GM21447 (cell line): ENCODE results near the gene EPB41L5.
"Not testable (repeated sequence)": the region's sequence is repeated elsewhere in the genome, so short reads cannot be mapped to it uniquely, and the experiment has no call there.

Source experiments
- ATAC-seq: cut with Tn5 transposase; IDR thresholded peaks from one replicate; pipeline ENCODE4 v1.9.1; 2021; ENCODE audit not compliant: unreplicated experiment

EPB41L5 gene

DNA sequence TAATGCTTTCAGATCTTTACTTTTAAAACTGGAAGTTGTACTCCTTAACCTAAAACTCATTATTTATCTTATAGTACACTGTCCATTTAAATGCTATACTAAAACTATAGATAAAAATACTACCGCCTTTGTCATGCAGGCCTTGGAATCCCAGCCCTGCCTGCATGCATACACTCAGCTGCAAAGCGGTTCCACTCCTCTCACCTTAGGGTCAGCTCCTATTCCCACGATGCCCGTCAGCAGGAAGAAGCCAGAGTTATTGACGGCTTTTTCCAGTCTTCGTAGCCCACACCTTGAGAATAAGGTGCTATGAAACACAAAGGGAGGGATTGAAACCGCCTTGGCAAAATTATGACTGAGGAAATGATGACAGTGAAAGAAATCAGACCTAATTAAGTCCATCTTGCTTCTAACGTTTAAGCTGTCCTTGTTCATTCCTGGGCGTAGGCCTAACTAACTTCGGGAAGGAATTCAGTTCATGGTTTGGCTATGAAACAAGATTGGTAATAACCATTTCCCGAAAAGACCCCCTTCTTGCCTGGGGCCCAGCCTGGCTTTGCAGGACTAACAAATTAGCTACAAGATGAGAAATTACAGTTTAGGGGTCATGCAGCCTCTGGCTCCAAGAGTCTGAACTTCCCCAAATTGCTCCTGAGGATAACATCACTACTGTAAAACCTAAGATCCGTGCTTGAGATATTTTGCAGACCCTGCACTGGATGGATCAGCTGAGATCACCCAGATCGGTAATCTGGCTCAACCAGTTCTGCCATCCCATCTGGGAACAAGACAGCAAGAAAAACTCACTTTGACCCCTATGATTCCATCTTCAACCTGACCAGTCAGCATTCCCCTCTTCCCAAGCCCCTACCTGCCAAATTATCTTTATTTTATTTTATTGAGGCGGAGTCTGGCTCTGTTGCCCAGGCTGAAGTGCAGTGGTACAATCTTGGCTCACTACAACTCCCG is 17.1 kb downstream of the EPB41L5 start:
- ATAC-seq: no peak

GRCh38 chr2:120032297-120032696 is 19.4 kb downstream of the EPB41L5 start:
- ATAC-seq: no peak

DNA sequence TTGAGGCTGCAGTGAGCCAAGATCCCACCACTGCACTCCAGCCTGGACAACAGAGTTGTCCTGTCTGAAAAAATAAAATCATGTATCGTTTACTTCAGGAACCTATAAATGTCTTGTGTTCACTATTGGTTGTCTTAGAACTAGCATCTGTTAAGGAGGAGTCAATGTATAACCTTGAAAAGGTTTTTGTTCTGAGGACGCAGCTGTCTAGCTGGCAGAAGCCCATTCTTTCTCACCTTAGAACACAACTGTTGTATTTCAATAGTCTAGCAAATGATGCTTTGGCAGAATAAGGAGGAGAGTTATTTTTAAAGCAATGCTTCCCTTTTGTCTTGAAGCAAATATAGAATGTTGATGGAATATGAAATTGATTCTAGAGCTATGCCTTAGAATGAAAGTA is 21.1 kb downstream of the EPB41L5 start:
- no peak for ATAC-seq

GRCh38 chr2:120034621-120035020 is 21.7 kb downstream of the EPB41L5 start:
- no peak for ATAC-seq

DNA sequence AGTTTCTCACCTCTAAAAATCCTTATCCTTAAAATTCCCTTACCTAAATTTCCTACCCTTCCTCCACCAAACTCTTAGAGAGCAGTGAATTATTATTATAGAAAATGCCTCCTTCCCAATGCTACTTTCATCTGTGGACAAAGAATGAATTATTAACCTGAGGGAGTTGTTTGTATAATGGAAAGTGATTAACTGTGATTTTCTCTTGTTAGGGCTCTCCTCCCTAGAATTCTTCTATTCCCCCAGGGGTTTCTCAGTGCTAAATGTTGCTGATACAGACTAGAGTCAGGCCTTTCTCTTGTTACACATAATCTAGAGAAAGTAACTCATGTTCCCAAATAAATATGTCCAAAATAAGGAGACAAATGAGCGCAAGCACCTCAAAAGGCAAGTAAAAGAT is 23.3 kb downstream of the EPB41L5 start:
- no peak for ATAC-seq

DNA sequence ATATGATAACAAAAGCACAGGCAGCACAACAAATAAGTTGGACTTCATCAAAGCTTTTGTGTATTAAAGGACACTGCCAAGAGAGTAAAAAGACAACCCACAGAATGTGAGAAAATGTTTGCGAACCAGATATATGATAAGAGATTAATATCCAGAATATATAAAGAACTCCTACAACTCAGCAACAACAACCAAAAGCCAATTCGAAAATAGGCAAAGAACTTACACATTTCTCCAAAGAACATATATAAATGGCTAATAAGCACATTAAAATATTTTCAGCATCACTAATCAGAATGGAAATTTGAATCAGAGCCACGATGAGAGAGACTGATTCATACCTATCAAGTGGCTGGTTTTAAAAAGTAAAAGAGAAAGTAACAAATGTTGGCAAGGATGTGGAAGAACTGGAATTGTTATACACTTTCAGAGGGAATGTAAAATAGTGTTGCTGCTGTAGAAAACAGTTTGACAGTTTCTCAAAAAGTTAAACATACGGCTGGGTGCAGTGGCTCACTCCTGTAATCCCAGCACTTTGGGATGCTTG is 25.2 kb downstream of the EPB41L5 start:
- ATAC-seq: no peak

DNA sequence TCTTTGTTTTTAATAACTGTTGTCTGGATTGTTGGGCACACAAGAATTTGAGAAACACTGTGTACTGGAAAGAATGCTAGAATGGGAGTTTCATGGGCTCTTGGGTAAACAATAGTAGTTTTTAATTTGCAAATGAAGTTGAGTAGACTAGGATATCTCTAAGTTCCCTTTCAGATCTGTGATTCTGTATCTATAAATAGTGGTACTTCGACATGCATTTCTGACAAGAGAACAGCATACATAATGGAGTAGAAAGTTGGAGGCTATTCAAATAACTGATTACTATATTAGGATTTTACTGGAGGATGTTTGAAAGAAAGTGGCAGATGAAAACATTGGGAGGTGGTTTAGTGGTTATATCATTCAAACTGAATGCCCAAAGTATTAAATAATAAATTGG is 29.5 kb downstream of the EPB41L5 start:
- no peak for ATAC-seq

DNA sequence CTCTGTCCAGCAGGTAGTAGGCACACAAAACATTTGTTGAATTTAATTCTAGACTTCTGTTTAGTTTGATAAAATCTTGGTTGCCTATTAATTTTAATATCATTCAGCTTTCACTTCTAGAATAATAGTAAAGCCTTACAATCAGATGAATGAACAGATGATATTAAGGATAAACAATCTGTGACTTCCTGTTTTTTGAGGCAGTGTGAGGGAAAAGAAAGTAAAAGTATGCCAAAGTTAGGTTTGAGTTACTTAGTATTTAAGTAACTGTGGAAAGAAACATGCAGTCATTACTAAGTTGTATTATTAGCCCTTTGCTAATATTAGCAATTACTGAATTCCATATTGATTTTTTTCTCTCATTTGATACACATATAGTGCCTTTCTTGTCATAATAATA is 31.5 kb downstream of the EPB41L5 start:
- ATAC-seq: no peak

DNA sequence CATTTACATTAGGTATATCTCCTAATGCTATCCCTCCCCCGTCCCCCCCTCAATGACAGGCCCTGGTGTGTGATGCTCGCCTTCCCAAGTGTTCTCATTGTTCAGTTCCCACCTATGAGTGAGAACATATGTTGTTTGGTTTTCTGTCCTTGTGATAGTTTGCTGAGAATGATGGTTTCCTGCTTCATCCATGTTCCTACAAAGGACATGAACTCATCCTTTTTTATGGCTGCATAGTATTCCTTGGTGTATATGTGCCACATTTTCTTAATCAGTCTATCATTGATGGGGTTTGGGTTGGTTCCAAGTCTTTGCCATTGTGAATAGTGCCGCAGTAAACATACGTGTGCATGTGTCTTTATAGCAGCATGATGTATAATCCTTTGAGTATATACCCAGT is 32.9 kb downstream of the EPB41L5 start:
- ATAC-seq: not testable (repeated sequence)

- not testable (repeated sequence) for ATAC-seq
Observed at GRCh38 chr2:120046252-120046651, 33.4 kb downstream of the EPB41L5 start.

DNA sequence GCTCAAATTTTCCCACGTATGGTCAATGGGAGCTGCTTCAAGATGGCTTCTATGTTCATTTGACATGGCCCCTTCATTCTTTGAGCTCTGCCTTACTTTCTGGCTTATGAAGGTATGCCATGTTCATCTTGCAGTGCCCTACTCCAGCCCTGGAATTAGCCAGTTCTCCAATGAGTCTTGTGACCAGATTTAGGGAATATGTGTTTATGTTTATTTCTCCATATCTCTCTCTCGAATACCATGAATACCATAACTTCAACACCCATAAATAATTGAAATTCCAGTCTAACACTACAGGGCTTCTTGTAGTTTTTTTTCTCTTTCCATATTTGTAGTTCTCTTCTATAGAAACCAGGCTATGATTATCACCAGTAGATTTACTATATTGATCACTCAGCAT is 39.7 kb downstream of the EPB41L5 start:
- ATAC-seq: no peak

- no peak for ATAC-seq
Observed at GRCh38 chr2:120053891-120054290, 41.0 kb downstream of the EPB41L5 start.

DNA sequence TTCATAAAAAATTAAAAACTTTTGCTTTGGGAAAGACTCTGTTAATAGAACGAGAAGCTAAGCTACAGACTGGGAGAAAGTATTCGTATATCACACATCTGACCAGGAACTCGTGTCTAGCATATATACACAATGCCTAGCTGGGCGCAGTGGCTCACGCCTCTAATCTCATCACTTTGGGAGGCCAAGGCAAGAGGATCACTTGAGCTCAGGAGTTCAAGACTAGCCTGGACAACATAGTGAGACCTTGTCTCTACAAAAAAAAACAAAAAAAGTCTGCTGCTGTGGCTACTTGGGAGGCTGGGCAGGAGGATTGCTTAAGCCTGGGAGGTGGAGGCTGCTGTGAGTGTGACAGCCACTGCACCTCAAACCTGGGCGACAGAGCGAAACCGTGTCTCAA is 46.6 kb downstream of the EPB41L5 start:
- ATAC-seq: no peak

GRCh38 chr2:120060088-120060623 is 47.3 kb downstream of the EPB41L5 start:
- no peak for ATAC-seq

GRCh38 chr2:120064664-120065063 is 51.8 kb downstream of the EPB41L5 start:
- ATAC-seq: no peak

GRCh38 chr2:120066800-120067547 is 54.1 kb downstream of the EPB41L5 start:
- no peak for ATAC-seq

- not testable (repeated sequence) for ATAC-seq
Observed at GRCh38 chr2:120068040-120068658, 55.3 kb downstream of the EPB41L5 start.

- no peak for ATAC-seq
Observed at GRCh38 chr2:120075545-120075944, 62.7 kb downstream of the EPB41L5 start.

DNA sequence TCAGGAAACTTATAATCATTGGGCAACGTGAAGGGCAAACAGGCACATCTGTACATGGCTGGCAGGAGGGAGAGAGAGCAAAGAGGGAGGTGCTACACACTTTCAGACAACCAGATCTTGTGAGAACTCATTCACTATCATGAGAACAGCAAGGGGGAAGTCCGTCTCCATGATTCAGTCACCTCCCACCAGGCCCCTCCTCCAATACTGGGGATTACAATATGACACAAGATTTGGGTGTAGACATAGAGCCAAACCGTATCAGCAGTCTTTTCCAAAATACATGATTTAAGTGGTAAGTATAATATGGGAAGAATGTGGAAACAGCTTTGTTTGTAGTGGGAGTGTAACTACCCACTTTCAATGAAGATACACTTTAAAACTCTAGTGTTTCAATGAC is 65.0 kb downstream of the EPB41L5 start:
- ATAC-seq: no peak

GRCh38 chr2:120079647-120080046 is 66.8 kb downstream of the EPB41L5 start:
- ATAC-seq: no peak

- ATAC-seq: no peak
Observed at GRCh38 chr2:120091436-120091835, 78.6 kb downstream of the EPB41L5 start.
